Brain microvascular endothelial cell (primary cell): Measurements from ENCODE around the gene ACAN.

Experiments used
- DNase-seq: peaks from one replicate; pipeline ENCODE4 v3.0.0-alpha.2; 2020
- H3K27ac ChIP-seq: fragments of 250-450 bp; sonication (Bioruptor Pico); 2 replicates; pipeline ENCODE4 v1.5.1; 2020; ENCODE audit warnings: mild to moderate bottlenecking, moderate library complexity
- H3K27me3 ChIP-seq: fragments of 250-450 bp; sonication (Bioruptor Pico); replicated peaks from 2 replicates; pipeline ENCODE4 v1.5.1; 2020; ENCODE audit warnings: mild to moderate bottlenecking
- H3K36me3 ChIP-seq: fragments of 250-450 bp; sonication (Bioruptor Pico); replicated peaks from 2 replicates; pipeline ENCODE4 v1.5.1; 2020; ENCODE audit warnings: mild to moderate bottlenecking
- H3K4me3 ChIP-seq: 2 replicates; pipeline ENCODE4 v1.5.1; 2011; ENCODE audit warnings: low read depth, mild to moderate bottlenecking, control low read depth, low read length, moderate library complexity
- CTCF ChIP-seq: IDR thresholded peaks from 2 replicates; pipeline ENCODE4 v1.5.1; 2011; ENCODE audit warnings: low read depth, mild to moderate bottlenecking, moderate library complexity, low read length, control low read depth, inconsistent platforms; ENCODE audit errors: missing control alignments
- in situ Hi-C: cut with HindIII; loops from 2 replicates; pipeline ENCODE4 v1.10.0; 2017; ENCODE audit warnings: low sequenced_read_pairs, low pct_ligation_motif_present

Gene ACAN

GRCh38 chr15:88803241-88803919, at the start of gene ACAN:
TSS of gene ACAN (plus strand) at chr15:88803436. CDS start at chr15:88836207, 32,771 bp downstream.
- peak within 1 kb of the TSS; percentile 26 for H3K4me3 ChIP-seq

GRCh38 chr15:88756521-88756920, 46.7 kb upstream of the ACAN start:
- in situ Hi-C loops: no loop called here
- H3K27ac ChIP-seq: no peak overlapping the region
- H3K36me3 ChIP-seq: no peaks in the 10 kb centered on the region
- TF ChIP-seq CTCF: no peak
- no peak overlapping the region for H3K4me3 ChIP-seq
- no peak for DNase-seq
- no peaks in the 10 kb centered on the region for H3K27me3 ChIP-seq

More at GRCh38 chr15:88803241-88803919, at the start of gene ACAN:
- no peak for DNase-seq
- Histone ChIP-seq H3K27me3 (peaks cover 38% of the 10 kb centered on the region), H3K36me3 (no peaks in the 10 kb centered on the region), H3K27ac (no peak within 1 kb of the TSS)
- in situ Hi-C loops: loop anchor here (25.0 kb wide), 1 partner anchor 141 kb away; no protein-coding TSS in a partner anchor
- no peak for TF ChIP-seq CTCF

- Histone ChIP-seq H3K36me3 (no peaks in the 10 kb centered on the region), H3K27ac (no peak overlapping the region), H3K27me3 (no peaks in the 10 kb centered on the region), H3K4me3 (no peak overlapping the region)
- no peak for DNase-seq
- no peak for TF ChIP-seq CTCF
- in situ Hi-C loops: no loop called here
Measured at GRCh38 chr15:88756921-88757320, 46.3 kb upstream of the ACAN start.

- in situ Hi-C loops: no loop called here
- no peak for DNase-seq
- no peak for TF ChIP-seq CTCF
- no peak overlapping the region for H3K4me3 ChIP-seq
- no peaks in the 10 kb centered on the region for H3K36me3 ChIP-seq
- H3K27me3 ChIP-seq: no peaks in the 10 kb centered on the region
- no peak overlapping the region for H3K27ac ChIP-seq
Measured at GRCh38 chr15:88759872-88760271, 43.4 kb upstream of the ACAN start.

GRCh38 chr15:88764448-88764847, 38.8 kb upstream of the ACAN start:
- H3K4me3 ChIP-seq: no peak overlapping the region
- no peak for DNase-seq
- TF ChIP-seq CTCF: no peak
- in situ Hi-C loops: no loop called here
- no peak overlapping the region for H3K27ac ChIP-seq
- no peaks in the 10 kb centered on the region for H3K27me3 ChIP-seq
- no peaks in the 10 kb centered on the region for H3K36me3 ChIP-seq

GRCh38 chr15:88765212-88765611, 38.0 kb upstream of the ACAN start:
- in situ Hi-C loops: no loop called here
- Histone ChIP-seq H3K27me3 (no peaks in the 10 kb centered on the region), H3K27ac (no peak overlapping the region), H3K4me3 (no peak overlapping the region), H3K36me3 (no peaks in the 10 kb centered on the region)
- no peak for TF ChIP-seq CTCF
- DNase-seq: no peak
